Melanocyte of skin (primary cell): ENCODE results near the gene PDGFA. TPM values are rescaled to one million over a fixed set of nuclear protein-coding genes. Genes with fewer than 3 reads are reported as not detected.

Experiments
- total RNA-seq, 2 donors: library from RNA; depleted of rRNA; stranded (reverse); fragments of >200 nt; gene quantifications; 2 replicates each; pipeline ENCODE4 v1.2.3, GENCODE V29; 2012

PDGFA gene
- under 1 TPM; under 0.01 to 1.00 TPM for total RNA-seq

GRCh38 chr7:519484-520390 is at the start of gene PDGFA:
TSS of gene PDGFA (minus strand) at chr7:519846. CDS start at chr7:519001, 845 bp downstream.

Other genes with a start within 250 kb of the PDGFA start
- gene FOXL3, start 229.7 kb downstream of the PDGFA start, total RNA-seq = not detected
- gene DNAAF5, start 206.9 kb upstream of the PDGFA start, total RNA-seq = 10 to 100 TPM; 24.4 to 46.3 TPM
- 1 to 10 TPM; 8.3 to 8.6 TPM for gene PRKAR1B, start 207.4 kb upstream of the PDGFA start, total RNA-seq